ENCODE measurements around the gene PRAME.
"Not testable (repeated sequence)": the region's sequence is repeated elsewhere in the genome, so short reads cannot be mapped to it uniquely, and the experiment has no call there.

PRAME gene

DNA sequence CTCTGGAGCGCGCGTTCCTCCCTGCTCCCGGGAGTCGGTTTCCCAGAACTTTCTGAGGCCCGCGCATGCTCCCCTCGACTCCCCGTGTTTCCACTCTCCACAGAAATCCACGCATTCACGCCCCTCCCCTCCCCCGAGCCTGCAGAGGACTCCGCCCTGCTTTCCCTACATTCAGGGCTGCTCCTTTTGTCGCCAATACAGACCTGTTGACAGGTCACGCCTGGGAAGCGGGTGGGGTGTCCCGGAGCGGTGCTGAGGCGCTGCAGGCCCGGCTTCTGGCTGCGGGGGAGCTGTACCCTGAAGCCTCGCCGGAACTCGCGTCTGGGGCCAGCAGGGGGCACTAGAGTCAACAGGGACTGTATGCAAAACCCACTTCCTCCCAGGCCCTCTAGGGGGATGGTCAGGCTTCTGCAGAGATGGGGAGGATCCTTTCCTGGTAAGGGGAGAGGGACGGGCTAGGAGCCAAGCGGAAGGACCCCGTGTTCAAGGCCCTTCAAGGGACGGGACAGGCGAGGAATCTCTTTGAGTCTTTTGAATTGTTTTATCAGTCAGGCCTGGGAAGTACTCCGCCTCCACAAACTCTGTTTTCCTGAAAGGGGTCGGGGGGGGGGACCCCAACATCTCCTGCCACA, at the start of gene PRAME:
Gene PRAME, minus strand, starts transcription at position 294 of the 632 bp plus-strand sequence. CDS start 2,433 bp downstream, outside the sequence.
- no peak for DNase-seq (ENCODE audit: low read depth in 2 of 2)

- DNase-seq (ENCODE audit: low read depth in 2 of 2) = not testable (repeated sequence)
Measured at GRCh38 chr22:22608022-22608421, 49.0 kb upstream of the PRAME start.

- no peak for DNase-seq (ENCODE audit: low read depth in 2 of 2)
Measured at GRCh38 chr22:22605074-22605404, 46.0 kb upstream of the PRAME start.

DNA sequence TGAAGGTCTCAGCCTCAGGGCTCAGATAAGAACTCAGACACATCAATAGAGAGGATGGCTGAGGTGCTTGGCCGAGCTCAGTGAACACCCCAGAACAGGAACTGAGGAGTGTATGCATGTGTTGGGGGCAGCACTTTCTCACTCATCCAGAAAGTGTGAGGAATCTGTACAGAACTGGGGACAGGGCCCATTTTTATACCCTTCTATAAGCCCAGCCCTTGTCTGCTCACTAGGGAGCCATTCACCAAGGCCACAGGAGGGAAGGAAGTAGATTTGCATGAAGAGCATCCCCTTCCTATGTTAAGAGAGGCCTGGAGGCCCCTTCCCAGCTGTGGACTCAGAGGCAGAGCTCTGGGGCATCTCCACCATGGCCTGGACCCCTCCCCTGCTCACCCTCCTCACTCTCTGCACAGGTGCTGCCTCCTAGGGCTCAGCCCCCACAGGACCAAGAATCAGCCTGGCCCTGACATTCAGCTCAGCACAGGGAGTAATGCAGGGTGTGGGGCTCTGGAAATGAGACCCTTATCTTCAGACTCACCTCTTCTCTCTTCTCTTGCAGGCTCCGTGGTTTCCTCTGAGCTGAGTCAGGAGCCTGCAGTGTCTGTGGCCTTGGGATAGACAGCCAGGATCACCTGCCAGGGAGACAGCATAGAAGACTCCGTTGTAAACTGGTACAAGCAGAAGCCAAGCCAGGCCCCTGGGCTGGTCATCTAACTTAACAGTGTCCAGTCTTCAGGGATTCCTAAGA, 45.4 kb upstream of the PRAME start:
- DNase-seq (ENCODE audit: low read depth in 2 of 2) = no peak

DNA sequence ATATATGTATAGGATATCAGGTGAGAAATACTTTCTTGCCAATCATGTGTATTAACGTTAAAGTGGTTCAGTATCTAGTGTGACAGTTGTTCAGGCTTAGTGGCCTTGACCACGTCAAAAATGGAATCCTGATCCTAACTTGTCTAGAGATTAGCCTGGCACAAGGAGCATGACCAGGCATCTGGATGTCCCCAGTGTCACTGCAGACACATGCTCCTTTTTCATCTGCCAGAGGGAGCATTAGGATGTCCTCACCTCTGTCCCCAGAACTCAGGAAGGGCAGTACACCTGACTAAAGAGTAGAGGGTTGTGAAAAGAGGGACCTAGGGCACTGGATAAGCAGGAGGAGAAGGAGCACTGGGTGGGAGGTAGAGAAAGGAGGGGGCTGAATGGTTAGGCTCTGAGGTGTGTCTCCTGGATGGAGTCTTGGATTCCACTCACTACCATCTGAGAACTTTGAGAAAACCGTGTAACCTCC, 44.4 kb upstream of the PRAME start:
- no peak for DNase-seq (ENCODE audit: low read depth in 2 of 2)

DNA sequence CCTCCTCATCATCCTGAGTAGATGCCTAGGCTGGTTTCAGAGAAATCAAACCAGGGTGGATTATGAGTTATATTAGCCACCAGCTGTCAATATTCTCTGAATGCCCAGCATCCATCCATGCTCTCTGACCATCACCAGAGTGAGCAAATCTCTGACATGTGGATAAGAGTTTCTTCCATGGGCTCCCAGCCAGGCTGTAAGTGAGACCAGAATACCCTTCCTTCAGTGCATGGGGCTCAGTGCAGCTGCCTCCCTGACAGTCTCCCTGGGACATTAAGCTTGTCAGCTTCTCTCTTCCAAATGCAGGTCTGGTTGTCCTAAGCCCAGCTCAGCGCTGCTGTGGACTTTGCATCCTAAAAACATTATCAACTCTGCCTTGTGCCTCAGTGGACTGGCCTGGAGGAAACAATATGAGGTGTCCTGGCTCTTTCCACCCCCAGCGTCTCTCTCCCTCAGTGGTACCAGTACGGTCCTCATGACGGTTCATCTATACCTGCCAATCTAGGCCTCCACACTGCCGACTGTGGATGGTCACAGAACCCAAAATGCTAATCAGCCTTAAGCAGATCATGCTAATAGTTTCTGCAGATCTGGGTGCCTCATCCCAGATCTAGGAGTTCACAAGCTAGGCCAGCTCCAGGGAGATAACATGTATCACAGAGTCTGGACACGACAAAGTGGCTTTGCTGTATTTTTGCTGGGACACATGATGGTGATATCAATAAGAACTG, 41.6 kb upstream of the PRAME start:
- DNase-seq (ENCODE audit: low read depth in 2 of 2) = no peak

DNA sequence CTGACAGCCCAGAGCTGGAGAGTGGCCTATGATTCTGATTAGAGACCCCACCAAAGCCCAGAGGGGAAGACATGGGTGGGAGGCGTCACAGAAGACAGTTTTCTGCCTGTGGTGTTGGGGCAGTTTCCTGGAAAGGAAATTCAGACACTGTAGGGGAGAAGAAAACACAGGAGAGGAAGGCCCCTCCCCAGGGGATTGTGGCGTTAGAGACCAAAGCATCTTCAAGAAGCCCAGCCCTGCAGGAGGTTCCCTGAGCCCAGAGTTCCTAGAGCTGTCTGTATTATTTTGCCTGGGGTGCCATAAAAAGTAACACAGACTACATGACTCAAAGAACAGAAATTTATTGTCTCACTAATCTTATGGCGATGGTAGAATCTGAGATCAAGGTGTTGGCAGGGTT, 40.2 kb upstream of the PRAME start:
- no peak for DNase-seq (ENCODE audit: low read depth in 2 of 2)

DNA sequence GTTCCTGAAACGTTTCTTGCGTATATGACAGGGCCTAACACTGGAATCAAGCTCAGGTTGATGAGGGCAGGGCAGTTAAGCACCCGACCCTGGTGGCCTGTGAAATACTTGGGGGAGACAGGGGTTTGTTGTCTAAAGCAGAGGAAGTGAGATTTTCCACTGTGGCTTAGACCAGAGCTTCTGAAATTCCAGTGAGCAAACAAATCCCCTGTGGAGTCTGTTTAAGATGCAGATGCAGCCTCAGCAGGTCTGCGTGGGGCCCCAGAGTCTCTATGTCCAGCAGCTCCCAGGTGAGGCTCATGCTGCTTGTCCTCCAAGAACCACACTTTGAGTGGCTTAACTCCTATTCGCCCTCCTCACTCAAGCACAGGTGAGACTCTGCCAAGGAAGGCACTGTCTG, 39.1 kb upstream of the PRAME start:
- no peak for DNase-seq (ENCODE audit: low read depth in 2 of 2)

GRCh38 chr22:22595001-22595835, 36.2 kb upstream of the PRAME start:
- no peak for DNase-seq (ENCODE audit: low read depth in 2 of 2)

DNA sequence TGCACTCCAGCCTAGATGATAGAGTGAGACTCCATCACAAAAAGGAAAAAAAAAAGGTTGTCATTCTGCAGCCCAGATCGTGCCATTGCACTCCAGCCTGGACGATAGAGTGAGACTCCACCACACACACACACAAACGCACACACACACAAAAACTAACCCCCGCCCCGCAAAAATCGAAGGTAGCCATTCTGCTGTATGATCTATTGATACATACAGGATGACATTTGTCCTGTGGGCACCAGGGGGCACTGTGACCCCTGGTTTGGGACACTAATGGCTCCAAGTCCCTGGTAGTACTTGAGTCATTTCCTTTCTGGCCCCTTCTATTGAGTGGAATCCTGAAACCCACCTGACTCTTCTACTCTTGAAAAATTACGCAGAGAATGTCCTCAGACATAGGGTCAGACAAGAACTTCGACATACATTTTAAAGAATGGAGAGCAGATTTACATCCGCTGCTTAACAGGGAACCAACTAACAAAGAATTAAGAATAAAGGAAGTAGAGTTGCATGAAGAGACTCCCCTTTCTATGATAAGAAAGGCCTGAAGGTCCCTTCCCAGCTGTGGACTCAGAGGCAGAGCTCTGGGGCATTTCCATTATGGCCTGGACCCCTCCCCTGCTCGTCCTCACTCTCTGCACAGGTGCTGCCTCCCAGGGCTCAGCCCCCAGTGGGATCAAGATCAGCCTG, 35.0 kb upstream of the PRAME start:
- DNase-seq (ENCODE audit: low read depth in 2 of 2) = no peak

- no peak for DNase-seq (ENCODE audit: low read depth in 2 of 2)
Measured at GRCh38 chr22:22593250-22593649, 34.2 kb upstream of the PRAME start.

- no peak for DNase-seq (ENCODE audit: low read depth in 2 of 2)
Measured at GRCh38 chr22:22591348-22592299, 32.6 kb upstream of the PRAME start.

- DNase-seq (ENCODE audit: low read depth in 2 of 2) = no peak
Measured at GRCh38 chr22:22590136-22590891, 31.2 kb upstream of the PRAME start.

- no peak for DNase-seq (ENCODE audit: low read depth in 2 of 2)
Measured at GRCh38 chr22:22588485-22589164, 29.6 kb upstream of the PRAME start.

GRCh38 chr22:22587577-22588188, 28.6 kb upstream of the PRAME start:
- no peak for DNase-seq (ENCODE audit: low read depth in 2 of 2)

- no peak for DNase-seq (ENCODE audit: low read depth in 2 of 2)
Measured at GRCh38 chr22:22584722-22585121, 25.7 kb upstream of the PRAME start.

GRCh38 chr22:22583030-22583429, 24.0 kb upstream of the PRAME start:
- DNase-seq (ENCODE audit: low read depth in 2 of 2) = no peak

- not testable (repeated sequence) for DNase-seq (ENCODE audit: low read depth in 2 of 2)
Measured at GRCh38 chr22:22581524-22581923, 22.5 kb upstream of the PRAME start.
